H1 (cell line): Measurements from ENCODE around the gene ABCG8. TPM values are rescaled to one million over a fixed set of nuclear protein-coding genes. Genes with fewer than 3 reads are reported as not detected.

Experiments used
- CTCF ChIA-PET: fragments of 300-600 bp; sonication (Branson Sonifier 250); formaldehyde crosslinking; loops from one replicate; lab custom pipeline; 2021; ENCODE audit not compliant: partially characterized antibody; lab: Charles Lee
- POLR2A ChIA-PET: fragments of 300-600 bp; sonication (Branson Sonifier 250); formaldehyde crosslinking; loops from one replicate; lab custom pipeline; 2021; ENCODE audit warnings: inconsistent platforms; ENCODE audit not compliant: partially characterized antibody; lab: Charles Lee
- DNase-seq, 2 experiments: peaks; one replicate each; pipeline versions ENCODE4 v3.0.0 to v3.0.0-alpha.2; 2010 to 2022; ENCODE audit warnings: low spot score in 2 of 2, low read depth in 1 of 2, mixed read lengths in 1 of 2
- FAIRE-seq: peaks from 2 replicates; lab custom pipeline; 2011; peaks lifted over from hg19 to GRCh38; lab: Jason Lieb, UNC
- H2AFZ ChIP-seq: 2 replicates; pipeline ENCODE4 v1.8.1; 2012; ENCODE audit warnings: low read length, inconsistent platforms
- H2AK5ac ChIP-seq: 2 replicates; pipeline ENCODE4 v1.6.1; 2013; ENCODE audit warnings: low read depth, low read length
- H2BK120ac ChIP-seq: replicated peaks from 2 replicates; pipeline ENCODE3; 2013; ENCODE audit warnings: low read depth, low read length, inconsistent platforms
- H2BK12ac ChIP-seq: 2 replicates; pipeline ENCODE4 v1.6.1; 2013; ENCODE audit warnings: low read depth, low read length
- H2BK15ac ChIP-seq: 2 replicates; pipeline ENCODE4 v1.6.1; 2013; ENCODE audit warnings: low read length
- H2BK20ac ChIP-seq: 2 replicates; pipeline ENCODE4 v1.6.1; 2013; ENCODE audit warnings: low read length
- H2BK5ac ChIP-seq: 2 replicates; pipeline ENCODE4 v1.6.1; 2013; ENCODE audit warnings: low read depth, low read length
- H3K14ac ChIP-seq: 2 replicates; pipeline ENCODE4 v1.6.1; 2013; ENCODE audit warnings: inconsistent platforms; ENCODE audit not compliant: insufficient read length
- H3K18ac ChIP-seq: 2 replicates; pipeline ENCODE4 v1.6.1; 2013; ENCODE audit warnings: low read length; ENCODE audit errors: extremely low read depth
- H3K23ac ChIP-seq: 2 replicates; pipeline ENCODE4 v1.6.1; 2013; ENCODE audit warnings: inconsistent platforms; ENCODE audit not compliant: insufficient read length
- H3K23me2 ChIP-seq: 2 replicates; pipeline ENCODE4 v1.6.1; 2013; ENCODE audit warnings: low read depth, low read length
- H3K27ac ChIP-seq: 2 replicates; pipeline ENCODE4 v1.6.1; 2011; ENCODE audit warnings: low read depth, low read length, inconsistent platforms
- H3K27me3 ChIP-seq, 4 experiments: replicated peaks in 1 of 4; 1 replicate in 1 of 4; 2 replicates in 3 of 4; pipeline versions ENCODE4 v1.6.1 to v1.8.1; 2011 to 2013; ENCODE audit warnings: low read length in 3 of 4, mild to moderate bottlenecking in 3 of 4, inconsistent platforms in 2 of 4, mixed read lengths in 2 of 4, moderate library complexity in 1 of 4; ENCODE audit not compliant: control insufficient read depth in 3 of 4, insufficient read depth in 3 of 4; ENCODE audit errors: extremely low read depth in 1 of 4
- H3K36me3 ChIP-seq, 4 experiments: 2 replicates each; pipeline versions ENCODE4 v1.6.1 to v1.8.1; 2011 to 2013; ENCODE audit warnings: mild to moderate bottlenecking in 4 of 4, low read length in 3 of 4, moderate library complexity in 2 of 4, control low read depth in 1 of 4, inconsistent platforms in 1 of 4; ENCODE audit not compliant: insufficient read depth in 4 of 4, control insufficient read depth in 2 of 4
- H3K4ac ChIP-seq: replicated peaks from 2 replicates; pipeline ENCODE3; 2013; ENCODE audit warnings: low read length, low read depth, mixed read lengths, inconsistent platforms; ENCODE audit not compliant: insufficient read length
- H3K4me1 ChIP-seq, 4 experiments: replicated peaks in 1 of 4; 1 replicate in 1 of 4; 2 replicates in 3 of 4; pipeline versions ENCODE4 v1.6.1 to v1.8.1; 2011 to 2013; ENCODE audit warnings: low read length in 3 of 4, inconsistent platforms in 2 of 4, mixed read lengths in 1 of 4; ENCODE audit not compliant: insufficient read depth in 4 of 4, control insufficient read depth in 3 of 4
- H3K4me2 ChIP-seq, 2 experiments: 2 replicates each; pipeline versions ENCODE4 v1.6.1 to v1.8.1; 2011 to 2013; ENCODE audit warnings: low read depth in 2 of 2, low read length in 2 of 2, control low read depth in 1 of 2, inconsistent platforms in 1 of 2, mild to moderate bottlenecking in 1 of 2; ENCODE audit not compliant: insufficient read depth in 1 of 2
- H3K4me3 ChIP-seq, 4 experiments: fragments of 200-600, 300-600 bp in 1 of 4; sonication (generic), shearing (Covaris generic), sonication (Bioruptor Twin) in 1 of 4; 2 replicates each; pipeline versions ENCODE4 v1.5.1 to v1.8.1; 2011 to 2016; ENCODE audit warnings: low read length in 4 of 4, low read depth in 3 of 4, control low read depth in 2 of 4, inconsistent platforms in 2 of 4, mild to moderate bottlenecking in 2 of 4, mixed read lengths in 1 of 4, moderate library complexity in 1 of 4; ENCODE audit not compliant: insufficient read depth in 2 of 4; ENCODE audit errors: extremely low read depth in 1 of 4
- H3K56ac ChIP-seq: replicated peaks from 2 replicates; pipeline ENCODE3; 2013; ENCODE audit warnings: low read depth, mild to moderate bottlenecking, mixed read lengths, low read length, inconsistent platforms; ENCODE audit not compliant: insufficient read length
- H3K79me1 ChIP-seq: 2 replicates; pipeline ENCODE4 v1.6.1; 2013; ENCODE audit warnings: low read depth, low read length, control low read depth
- H3K79me2 ChIP-seq, 2 experiments: 2 replicates each; pipeline versions ENCODE4 v1.6.1 to v1.8.1; 2012 to 2013; ENCODE audit warnings: low read length in 2 of 2, mild to moderate bottlenecking in 2 of 2, inconsistent platforms in 1 of 2; ENCODE audit not compliant: insufficient read depth in 2 of 2, control insufficient read depth in 1 of 2
- H3K9ac ChIP-seq, 4 experiments: replicated peaks in 1 of 4; 1 replicate in 1 of 4; 2 replicates in 3 of 4; pipeline versions ENCODE4 v1.6.1 to v1.8.1; 2011 to 2013; ENCODE audit warnings: low read depth in 3 of 4, low read length in 3 of 4, control low read depth in 2 of 4, mild to moderate bottlenecking in 2 of 4, moderate library complexity in 2 of 4, inconsistent platforms in 1 of 4; ENCODE audit errors: extremely low read depth in 1 of 4
- H3K9me3 ChIP-seq, 2 experiments: 2 replicates each; pipeline versions ENCODE4 v1.6.1 to v1.8.1; 2012 to 2013; ENCODE audit warnings: mild to moderate bottlenecking in 2 of 2, moderate library complexity in 2 of 2, control low read depth in 1 of 2, inconsistent platforms in 1 of 2, low read depth in 1 of 2, low read length in 1 of 2, mixed read lengths in 1 of 2; ENCODE audit not compliant: insufficient read depth in 2 of 2
- H4K20me1 ChIP-seq, 2 experiments: replicated peaks in 1 of 2; 2 replicates each; pipeline versions ENCODE3 to v1.8.1; 2011 to 2013; ENCODE audit warnings: inconsistent platforms in 2 of 2, low read length in 2 of 2, mild to moderate bottlenecking in 1 of 2; ENCODE audit not compliant: insufficient read depth in 2 of 2, control insufficient read depth in 1 of 2
- H4K5ac ChIP-seq: 2 replicates; pipeline ENCODE4 v1.6.1; 2013; ENCODE audit warnings: low read length, low read depth, mixed read lengths, inconsistent platforms; ENCODE audit not compliant: insufficient read length
- H4K8ac ChIP-seq: 2 replicates; pipeline ENCODE4 v1.8.0; 2013; ENCODE audit warnings: mild to moderate bottlenecking, moderate library complexity, low read length, inconsistent platforms; ENCODE audit not compliant: insufficient read depth; ENCODE audit errors: extremely low read depth
- H4K91ac ChIP-seq: replicated peaks from 2 replicates; pipeline ENCODE3; 2013; ENCODE audit warnings: low read length, mixed read lengths, inconsistent platforms; ENCODE audit not compliant: insufficient read length
- BCL11A ChIP-seq, 2 experiments: IDR thresholded peaks; one replicate each; pipeline ENCODE4 v1.6.1; 2011; ENCODE audit warnings: low read depth in 2 of 2, low read length in 2 of 2, mild to moderate bottlenecking in 2 of 2
- EZH2 ChIP-seq: fragments of 200-600 bp; sonication (generic); IDR thresholded peaks from 2 replicates; pipeline ENCODE4 v1.7.1; 2012; ENCODE audit warnings: low read depth, mild to moderate bottlenecking, moderate library complexity, low read length, inconsistent platforms; ENCODE audit not compliant: severe bottlenecking
- FOSL1 ChIP-seq: IDR thresholded peaks from 2 replicates; pipeline ENCODE4 v1.6.1; 2011; ENCODE audit warnings: mild to moderate bottlenecking, low read depth, low read length, moderate library complexity; ENCODE audit not compliant: insufficient read depth
- GTF2F1 ChIP-seq: IDR thresholded peaks from 2 replicates; pipeline ENCODE4 v1.6.1; 2012; ENCODE audit warnings: low read depth, low read length, improper control_type of control experiment, borderline replicate concordance
- KDM1A ChIP-seq: fragments of 200-600, 300-600 bp; sonication (generic); IDR thresholded peaks from 2 replicates; pipeline ENCODE4 v1.7.1; 2016; ENCODE audit warnings: mild to moderate bottlenecking, low read length, borderline replicate concordance
- KDM5A ChIP-seq: fragments of 200-600 bp; IDR thresholded peaks from 2 replicates; pipeline ENCODE4 v1.7.1; 2012; ENCODE audit warnings: mild to moderate bottlenecking, low read length, inconsistent platforms, mixed read lengths
- RAD21 ChIP-seq, 2 experiments: IDR thresholded peaks in 1 of 2; conservative IDR thresholded peaks in 1 of 2; 2 replicates each; pipeline ENCODE4 v1.6.1; 2011; ENCODE audit warnings: low read depth in 2 of 2, low read length in 2 of 2, improper control_type of control experiment in 1 of 2, inconsistent platforms in 1 of 2, mild to moderate bottlenecking in 1 of 2, moderate library complexity in 1 of 2
- RFX5 ChIP-seq: IDR thresholded peaks from 2 replicates; pipeline ENCODE4 v1.6.1; 2011; ENCODE audit warnings: low read depth, low read length, improper control_type of control experiment, borderline replicate concordance
- SAP30 ChIP-seq: fragments of 300-600 bp; sonication (generic); IDR thresholded peaks from 2 replicates; pipeline ENCODE4 v1.7.1; 2012; ENCODE audit warnings: low read length, moderate library complexity, mild to moderate bottlenecking, inconsistent platforms; ENCODE audit not compliant: insufficient read depth, insufficient replicate concordance
- SIX5 ChIP-seq: IDR thresholded peaks from 2 replicates; pipeline ENCODE4 v1.6.1; 2011; ENCODE audit warnings: mild to moderate bottlenecking, low read depth, low read length
- TCF12 ChIP-seq: IDR thresholded peaks from 2 replicates; pipeline ENCODE4 v1.6.1; 2011; ENCODE audit warnings: low read depth, mild to moderate bottlenecking, low read length
- ZNF274 ChIP-seq: IDR thresholded peaks from 2 replicates; pipeline ENCODE4 v1.7.0; 2012; ENCODE audit warnings: low read length, borderline replicate concordance; ENCODE audit errors: extremely low read depth
- WGBS, 2 experiments: shearing (Covaris generic) in 1 of 2; methylation state at CpG; one replicate each; pipeline versions ENCODE4 v1.1.6 to v1.1.7; 2013 to 2015; ENCODE audit warnings: low lambda C conversion rate in 2 of 2, mixed read lengths in 2 of 2, inconsistent platforms in 1 of 2, low coverage in 1 of 2, missing lambda C conversion rate in 1 of 2; ENCODE audit not compliant: insufficient replicate concordance in 2 of 2, insufficient coverage in 1 of 2, insufficient read length in 1 of 2; ENCODE audit errors: extremely low coverage in 1 of 2, missing lambda C conversion rate in 1 of 2; 5-methylcytosine and 5-hydroxymethylcytosine counted together
- polyA plus RNA-seq, 7 experiments: library from polyadenylated mRNA; depleted of rRNA in 3 of 7; stranded (reverse) in 5 of 7; unstranded in 2 of 7; fragments of >200 nt in 5 of 7; fragments of 200-250 nt in 2 of 7; gene quantifications; 1 replicate in 5 of 7; 2 replicates in 1 of 7; 4 replicates in 1 of 7; pipeline versions ENCODE4 v1.2.1 to v1.2.3, GENCODE V29; 2011 to 2013; ENCODE audit warnings: missing spikeins in 2 of 7, mixed read lengths in 2 of 7
- total RNA-seq: library from RNA; stranded (reverse); fragmentation: NEBNext Ultra II Directional; extraction: Animal tissue kit (Norgen Biotek cat#: 25700); gene quantifications from 2 replicates; pipeline ENCODE4 v1.2.1, GENCODE V29; 2021
- TF ChIP-seq, protein P1 (sequence below): IDR thresholded peaks from 2 replicates; pipeline ENCODE4 v1.6.1; 2011; ENCODE audit warnings: low read depth, mild to moderate bottlenecking, low read length; ENCODE audit not compliant: insufficient read depth

Gene ABCG8
- total and polyA plus RNA-seq, 2 of the 8 experiments (the other 6 are each of a cell fraction or from before 2014, with no cell fraction given): not detected

DNA sequence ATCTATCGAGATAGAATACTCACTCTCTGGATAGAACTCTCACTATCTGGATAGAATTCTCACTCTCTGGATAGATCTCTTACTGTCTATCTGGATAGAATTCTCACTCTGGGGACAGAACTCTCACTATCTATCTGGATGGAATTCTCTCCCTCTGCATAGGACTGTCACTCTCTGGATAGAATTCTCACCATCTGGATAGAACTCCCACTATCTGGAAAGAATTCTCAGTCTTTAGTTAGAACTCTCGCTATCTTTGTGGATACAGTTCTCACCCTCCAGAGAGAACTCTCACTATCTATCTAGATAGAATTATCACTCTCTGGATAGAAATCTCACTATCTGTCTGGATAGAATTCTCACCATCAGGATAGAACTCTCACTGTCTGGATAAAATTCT, 16.5 kb downstream of the ABCG8 start:
- Histone ChIP-seq H2BK15ac (no peak overlapping the region), H2BK20ac (no peak overlapping the region), H3K27ac (no peak overlapping the region), H2AFZ (no peak overlapping the region), H3K4me1 (no peaks in the 10 kb centered on the region; a peak in 1 of 7 replicates), H3K79me2 (no peaks in the 10 kb centered on the region), H3K27me3 (no peaks in the 10 kb centered on the region), H2BK120ac (no peak overlapping the region), H3K9ac (no peak overlapping the region), H4K91ac (no peak overlapping the region), H3K18ac (no peak overlapping the region), H3K23ac (no peak overlapping the region), H3K4ac (no peak overlapping the region), H3K9me3 (no peaks in the 10 kb centered on the region), H3K23me2 (no peaks in the 10 kb centered on the region), H3K56ac (no peak overlapping the region), H3K36me3 (no peaks in the 10 kb centered on the region), H4K8ac (no peak overlapping the region), H4K20me1 (no peaks in the 10 kb centered on the region), H3K4me2 (no peak overlapping the region), H4K5ac (no peak overlapping the region), H2BK5ac (no peak overlapping the region), H2BK12ac (no peak overlapping the region), H2AK5ac (no peak overlapping the region), H3K79me1 (no peaks in the 10 kb centered on the region), H3K14ac (no peak overlapping the region), H3K4me3 (no peak overlapping the region)
- WGBS, 2 experiments: 93% methylated on average over 2 of the region's 2 CpGs; no CpG with 5 or more reads in 1 of the 2 experiments
- POLR2A ChIA-PET: no interaction called here
- no peak for DNase-seq
- FAIRE-seq: no peak
- CTCF ChIA-PET: no interaction called here
- TF ChIP-seq GTF2F1 (no peak), RFX5 (no peak), KDM1A (no peak), SAP30 (no peak), TCF12 (no peak), KDM5A (no peak), BCL11A (IDR thresholded peaks at IDR 0.05; ENCODE audit: low read depth in 2 of 2, low read length in 2 of 2) (no peak), FOSL1 (no peak), RAD21 (IDR thresholded peaks at IDR 0.05 in 1 of 2, conservative IDR thresholded peaks at IDR 0.05 in 1 of 2; ENCODE audit: low read depth in 2 of 2, low read length in 2 of 2) (no peak), EZH2 (no peak), ZNF274 (no peak), SIX5 (no peak)
- TF ChIP-seq, protein P1, sequence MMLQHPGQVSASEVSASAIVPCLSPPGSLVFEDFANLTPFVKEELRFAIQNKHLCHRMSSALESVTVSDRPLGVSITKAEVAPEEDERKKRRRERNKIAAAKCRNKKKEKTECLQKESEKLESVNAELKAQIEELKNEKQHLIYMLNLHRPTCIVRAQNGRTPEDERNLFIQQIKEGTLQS: no peak
